H1 (cell line): ENCODE data around the gene HIVEP3. TPM values are rescaled to one million over a fixed set of nuclear protein-coding genes. Genes with fewer than 3 reads are reported as not detected.

Source experiments
- EGR1 ChIP-seq: IDR thresholded peaks from 2 replicates; pipeline ENCODE4 v1.6.1; 2011; ENCODE audit warnings: low read depth, low read length, borderline replicate concordance
- SUZ12 ChIP-seq: fragments of 200-600 bp; sonication (generic); IDR thresholded peaks from 2 replicates; pipeline ENCODE4 v1.6.1; 2012; ENCODE audit warnings: mild to moderate bottlenecking, inconsistent platforms, low read length, moderate library complexity, mixed read lengths
- polyA plus RNA-seq, 7 experiments: library from polyadenylated mRNA; depleted of rRNA in 3 of 7; stranded (reverse) in 5 of 7; unstranded in 2 of 7; fragments of >200 nt in 5 of 7; fragments of 200-250 nt in 2 of 7; gene quantifications; 1 replicate in 5 of 7; 2 replicates in 1 of 7; 4 replicates in 1 of 7; pipeline versions ENCODE4 v1.2.1 to v1.2.3, GENCODE V29; 2011 to 2013; ENCODE audit warnings: missing spikeins in 2 of 7, mixed read lengths in 2 of 7
- total RNA-seq: library from RNA; stranded (reverse); fragmentation: NEBNext Ultra II Directional; extraction: Animal tissue kit (Norgen Biotek cat#: 25700); gene quantifications from 2 replicates; pipeline ENCODE4 v1.2.1, GENCODE V29; 2021
- TF ChIP-seq, protein P1 (sequence below): fragments of 300-600 bp; sonication (generic); IDR thresholded peaks from 2 replicates; pipeline ENCODE4 v1.7.1; 2012; ENCODE audit warnings: low read length, moderate library complexity, mild to moderate bottlenecking, inconsistent platforms; ENCODE audit not compliant: insufficient replicate concordance

HIVEP3 gene
- total and polyA plus RNA-seq, 2 of the 8 experiments (the other 6 are each of a cell fraction or from before 2014, with no cell fraction given), result 0.24 to 0.69 TPM

DNA sequence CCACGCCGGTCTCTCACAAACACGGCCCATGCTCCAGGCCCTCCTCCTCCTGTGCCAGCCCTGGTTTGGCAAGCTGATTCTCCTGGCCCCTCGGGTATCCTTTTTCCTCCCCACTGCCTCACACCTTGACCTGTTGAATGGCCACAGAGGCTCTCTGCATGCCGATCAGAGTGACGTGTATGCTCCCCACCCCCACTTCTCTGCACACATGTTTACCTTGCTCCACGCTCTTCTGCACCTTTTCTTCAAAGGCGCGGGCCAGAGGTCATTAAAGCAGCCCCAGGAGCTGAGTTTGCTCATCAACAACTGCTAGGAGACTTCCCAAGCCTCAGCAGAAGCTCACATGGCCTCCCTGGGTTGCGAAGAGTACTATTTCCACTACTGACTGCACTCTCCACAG, 295.0 kb downstream of the HIVEP3 start (continued):
- TF ChIP-seq EGR1 (no peak), SUZ12 (no peak)
- TF ChIP-seq, protein P1, sequence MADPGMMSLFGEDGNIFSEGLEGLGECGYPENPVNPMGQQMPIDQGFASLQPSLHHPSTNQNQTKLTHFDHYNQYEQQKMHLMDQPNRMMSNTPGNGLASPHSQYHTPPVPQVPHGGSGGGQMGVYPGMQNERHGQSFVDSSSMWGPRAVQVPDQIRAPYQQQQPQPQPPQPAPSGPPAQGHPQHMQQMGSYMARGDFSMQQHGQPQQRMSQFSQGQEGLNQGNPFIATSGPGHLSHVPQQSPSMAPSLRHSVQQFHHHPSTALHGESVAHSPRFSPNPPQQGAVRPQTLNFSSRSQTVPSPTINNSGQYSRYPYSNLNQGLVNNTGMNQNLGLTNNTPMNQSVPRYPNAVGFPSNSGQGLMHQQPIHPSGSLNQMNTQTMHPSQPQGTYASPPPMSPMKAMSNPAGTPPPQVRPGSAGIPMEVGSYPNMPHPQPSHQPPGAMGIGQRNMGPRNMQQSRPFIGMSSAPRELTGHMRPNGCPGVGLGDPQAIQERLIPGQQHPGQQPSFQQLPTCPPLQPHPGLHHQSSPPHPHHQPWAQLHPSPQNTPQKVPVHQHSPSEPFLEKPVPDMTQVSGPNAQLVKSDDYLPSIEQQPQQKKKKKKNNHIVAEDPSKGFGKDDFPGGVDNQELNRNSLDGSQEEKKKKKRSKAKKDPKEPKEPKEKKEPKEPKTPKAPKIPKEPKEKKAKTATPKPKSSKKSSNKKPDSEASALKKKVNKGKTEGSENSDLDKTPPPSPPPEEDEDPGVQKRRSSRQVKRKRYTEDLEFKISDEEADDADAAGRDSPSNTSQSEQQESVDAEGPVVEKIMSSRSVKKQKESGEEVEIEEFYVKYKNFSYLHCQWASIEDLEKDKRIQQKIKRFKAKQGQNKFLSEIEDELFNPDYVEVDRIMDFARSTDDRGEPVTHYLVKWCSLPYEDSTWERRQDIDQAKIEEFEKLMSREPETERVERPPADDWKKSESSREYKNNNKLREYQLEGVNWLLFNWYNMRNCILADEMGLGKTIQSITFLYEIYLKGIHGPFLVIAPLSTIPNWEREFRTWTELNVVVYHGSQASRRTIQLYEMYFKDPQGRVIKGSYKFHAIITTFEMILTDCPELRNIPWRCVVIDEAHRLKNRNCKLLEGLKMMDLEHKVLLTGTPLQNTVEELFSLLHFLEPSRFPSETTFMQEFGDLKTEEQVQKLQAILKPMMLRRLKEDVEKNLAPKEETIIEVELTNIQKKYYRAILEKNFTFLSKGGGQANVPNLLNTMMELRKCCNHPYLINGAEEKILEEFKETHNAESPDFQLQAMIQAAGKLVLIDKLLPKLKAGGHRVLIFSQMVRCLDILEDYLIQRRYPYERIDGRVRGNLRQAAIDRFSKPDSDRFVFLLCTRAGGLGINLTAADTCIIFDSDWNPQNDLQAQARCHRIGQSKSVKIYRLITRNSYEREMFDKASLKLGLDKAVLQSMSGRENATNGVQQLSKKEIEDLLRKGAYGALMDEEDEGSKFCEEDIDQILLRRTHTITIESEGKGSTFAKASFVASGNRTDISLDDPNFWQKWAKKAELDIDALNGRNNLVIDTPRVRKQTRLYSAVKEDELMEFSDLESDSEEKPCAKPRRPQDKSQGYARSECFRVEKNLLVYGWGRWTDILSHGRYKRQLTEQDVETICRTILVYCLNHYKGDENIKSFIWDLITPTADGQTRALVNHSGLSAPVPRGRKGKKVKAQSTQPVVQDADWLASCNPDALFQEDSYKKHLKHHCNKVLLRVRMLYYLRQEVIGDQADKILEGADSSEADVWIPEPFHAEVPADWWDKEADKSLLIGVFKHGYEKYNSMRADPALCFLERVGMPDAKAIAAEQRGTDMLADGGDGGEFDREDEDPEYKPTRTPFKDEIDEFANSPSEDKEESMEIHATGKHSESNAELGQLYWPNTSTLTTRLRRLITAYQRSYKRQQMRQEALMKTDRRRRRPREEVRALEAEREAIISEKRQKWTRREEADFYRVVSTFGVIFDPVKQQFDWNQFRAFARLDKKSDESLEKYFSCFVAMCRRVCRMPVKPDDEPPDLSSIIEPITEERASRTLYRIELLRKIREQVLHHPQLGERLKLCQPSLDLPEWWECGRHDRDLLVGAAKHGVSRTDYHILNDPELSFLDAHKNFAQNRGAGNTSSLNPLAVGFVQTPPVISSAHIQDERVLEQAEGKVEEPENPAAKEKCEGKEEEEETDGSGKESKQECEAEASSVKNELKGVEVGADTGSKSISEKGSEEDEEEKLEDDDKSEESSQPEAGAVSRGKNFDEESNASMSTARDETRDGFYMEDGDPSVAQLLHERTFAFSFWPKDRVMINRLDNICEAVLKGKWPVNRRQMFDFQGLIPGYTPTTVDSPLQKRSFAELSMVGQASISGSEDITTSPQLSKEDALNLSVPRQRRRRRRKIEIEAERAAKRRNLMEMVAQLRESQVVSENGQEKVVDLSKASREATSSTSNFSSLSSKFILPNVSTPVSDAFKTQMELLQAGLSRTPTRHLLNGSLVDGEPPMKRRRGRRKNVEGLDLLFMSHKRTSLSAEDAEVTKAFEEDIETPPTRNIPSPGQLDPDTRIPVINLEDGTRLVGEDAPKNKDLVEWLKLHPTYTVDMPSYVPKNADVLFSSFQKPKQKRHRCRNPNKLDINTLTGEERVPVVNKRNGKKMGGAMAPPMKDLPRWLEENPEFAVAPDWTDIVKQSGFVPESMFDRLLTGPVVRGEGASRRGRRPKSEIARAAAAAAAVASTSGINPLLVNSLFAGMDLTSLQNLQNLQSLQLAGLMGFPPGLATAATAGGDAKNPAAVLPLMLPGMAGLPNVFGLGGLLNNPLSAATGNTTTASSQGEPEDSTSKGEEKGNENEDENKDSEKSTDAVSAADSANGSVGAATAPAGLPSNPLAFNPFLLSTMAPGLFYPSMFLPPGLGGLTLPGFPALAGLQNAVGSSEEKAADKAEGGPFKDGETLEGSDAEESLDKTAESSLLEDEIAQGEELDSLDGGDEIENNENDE, result no peak
